GM21367 (cell line): ENCODE measurements around the gene SLC22A7.
"Not testable (repeated sequence)": the region's sequence is repeated elsewhere in the genome, so short reads cannot be mapped to it uniquely, and the experiment has no call there.

Experiments used
- ATAC-seq: cut with Tn5 transposase; IDR thresholded peaks from one replicate; pipeline ENCODE4 v1.9.1; 2021; ENCODE audit not compliant: unreplicated experiment

The SLC22A7 gene

GRCh38 chr6:43299338-43300293 is 1.6 kb downstream of the SLC22A7 start:
- no peak for ATAC-seq

GRCh38 chr6:43301081-43301870 is 3.2 kb downstream of the SLC22A7 start:
- ATAC-seq: no peak

GRCh38 chr6:43302126-43302525 is 4.1 kb downstream of the SLC22A7 start:
- no peak for ATAC-seq

- ATAC-seq: not testable (repeated sequence)
These were observed 4.9 kb downstream of the SLC22A7 start for GRCh38 chr6:43303006-43303405.

GRCh38 chr6:43303751-43304331 is 5.8 kb downstream of the SLC22A7 start:
- ATAC-seq: no peak

- ATAC-seq: no peak
These were observed 6.3 kb downstream of the SLC22A7 start for GRCh38 chr6:43304361-43304760.

GRCh38 chr6:43304882-43305281 is 6.8 kb downstream of the SLC22A7 start:
- ATAC-seq: no peak

GRCh38 chr6:43306086-43306485 is 8.0 kb downstream of the SLC22A7 start:
- no peak for ATAC-seq

GRCh38 chr6:43307451-43308100 is 9.5 kb downstream of the SLC22A7 start:
- no peak for ATAC-seq

GRCh38 chr6:43308101-43308989 is 10.3 kb downstream of the SLC22A7 start, which contains the start of gene CRIP3:
CRIP3 (minus strand) TSS chr6:43308826; CDS start chr6:43308792, 34 bp downstream.
- ATAC-seq: no peak

- no peak for ATAC-seq
These were observed 11.0 kb downstream of the SLC22A7 start for GRCh38 chr6:43308990-43309477.

- ATAC-seq: no peak
These were observed 12.1 kb downstream of the SLC22A7 start for GRCh38 chr6:43310134-43310533.

GRCh38 chr6:43310624-43311023 is 12.6 kb downstream of the SLC22A7 start:
- no peak for ATAC-seq

- no peak for ATAC-seq
These were observed 13.6 kb downstream of the SLC22A7 start for GRCh38 chr6:43311666-43312065.

GRCh38 chr6:43313813-43314212 is 15.8 kb downstream of the SLC22A7 start:
- no peak for ATAC-seq

GRCh38 chr6:43318011-43318410 is 20.0 kb downstream of the SLC22A7 start:
- no peak for ATAC-seq

GRCh38 chr6:43325876-43326275 is 27.8 kb downstream of the SLC22A7 start:
- no peak for ATAC-seq

- no peak for ATAC-seq
These were observed 30.5 kb downstream of the SLC22A7 start for GRCh38 chr6:43328528-43328927.

GRCh38 chr6:43331470-43331869 is 33.4 kb downstream of the SLC22A7 start:
- ATAC-seq: no peak

GRCh38 chr6:43331891-43332290 is 33.8 kb downstream of the SLC22A7 start:
- ATAC-seq: no peak
